Measurements from ENCODE around the gene KIF2A.

GRCh38 chr5:62268792-62269191, 37.2 kb upstream of the KIF2A start:
- TF ChIP-seq CTCF (IDR thresholded peaks at IDR 0.05; ENCODE audit: low read length), result no peak
- TF ChIP-seq EZH2phosphoT487 (IDR thresholded peaks at IDR 0.05; ENCODE audit: low read length), result no peak
- no peak for TF ChIP-seq EZH2 (optimal IDR thresholded peaks at IDR 0.05; ENCODE audit: low read depth, low read length)

All from MM.1S (cell line).